Measurements from ENCODE around the gene ABCA2. TPM values are rescaled to one million over a fixed set of nuclear protein-coding genes. Genes with fewer than 3 reads are reported as not detected.

Gene ABCA2
- total RNA-seq, 4 donors from 2014 or later, result 136 to 291 (median 196) TPM

DNA sequence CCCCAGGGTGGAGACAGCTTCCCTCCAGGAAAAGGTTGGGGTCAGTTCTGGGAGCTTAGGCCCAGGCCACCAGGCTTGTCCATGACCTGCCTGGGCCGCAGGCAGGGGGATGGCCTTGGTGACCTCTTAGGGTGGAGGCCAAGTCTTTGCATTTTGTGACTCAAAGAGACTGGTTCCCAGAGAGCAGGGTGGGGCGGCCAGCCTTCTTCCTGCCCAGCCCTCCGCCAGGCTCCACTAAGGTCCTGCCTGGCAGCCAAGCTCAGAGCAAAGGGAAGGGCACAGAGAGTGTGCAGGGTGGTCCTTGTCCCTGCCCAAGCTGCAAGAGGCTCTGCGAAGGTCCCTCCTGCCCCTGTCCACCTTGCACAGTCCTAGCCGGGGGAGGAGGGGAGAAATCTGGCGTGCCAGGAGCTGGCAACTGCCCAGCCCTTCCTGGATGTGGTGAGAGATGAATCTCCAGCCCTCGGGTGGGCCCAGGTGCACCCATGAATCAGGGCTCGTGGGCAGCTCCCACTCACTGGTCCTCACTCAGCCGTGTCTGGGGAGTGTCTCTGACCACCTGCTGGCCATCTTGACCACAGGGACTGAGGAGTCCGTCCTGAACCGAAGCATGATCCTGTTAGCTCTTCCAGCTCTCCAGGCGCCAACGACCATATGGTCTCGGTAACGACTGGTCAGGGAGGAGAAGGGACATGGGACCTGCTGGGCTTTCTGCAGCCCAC lies 53.1 kb downstream of the ABCA2 start:
- peaks cover 0 to 70% (median 7%) of the 10 kb centered on the region in 4 donors for H3K4me1 ChIP-seq
- no peaks in the 10 kb centered on the region for H3K36me3 ChIP-seq
- 65 to 66% methylated on average over 10 to 12 of the region's 15 CpGs for WGBS, 2 donors
- H3K4me3 ChIP-seq, result no peak overlapping the region
- H3K9me3 ChIP-seq, result no peaks in the 10 kb centered on the region
- peak overlapping the region in 3 of 4 donors; percentile 30 to 90 (median 59) for H3K27ac ChIP-seq
- TF ChIP-seq CTCF (IDR thresholded peaks at IDR 0.05) (no peak), EP300 (IDR thresholded peaks at IDR 0.05) (no peak), POLR2A (IDR thresholded peaks at IDR 0.05) (no peak)
- no peaks in the 10 kb centered on the region for H3K27me3 ChIP-seq
- DNase-seq (ENCODE audit: low spot score in 2 of 2), result no peak

- Histone ChIP-seq H3K4me1 (peaks cover 0 to 73% (median 7%) of the 10 kb centered on the region in 4 donors), H3K27ac (peak overlapping the region in 1 of 4 donors; percentile 90), H3K9me3 (no peaks in the 10 kb centered on the region), H3K27me3 (no peaks in the 10 kb centered on the region), H3K36me3 (no peaks in the 10 kb centered on the region), H3K4me3 (no peak overlapping the region)
- no peak for TF ChIP-seq POLR2A (IDR thresholded peaks at IDR 0.05)
- no peak for TF ChIP-seq EP300 (IDR thresholded peaks at IDR 0.05)
- no peak for TF ChIP-seq CTCF (IDR thresholded peaks at IDR 0.05)
- no peak for DNase-seq (ENCODE audit: low spot score in 2 of 2)
- 83 to 90% methylated on average over 21 to 25 of the region's 29 CpGs for WGBS, 2 donors
These were observed 54.1 kb downstream of the ABCA2 start for GRCh38 chr9:136973618-136974617.

GRCh38 chr9:136972743-136973142 lies 55.3 kb downstream of the ABCA2 start:
- no peak for DNase-seq (ENCODE audit: low spot score in 2 of 2)
- WGBS, 2 donors, result 54 to 57% methylated on average over 11 to 13 of the region's 13 CpGs

DNA sequence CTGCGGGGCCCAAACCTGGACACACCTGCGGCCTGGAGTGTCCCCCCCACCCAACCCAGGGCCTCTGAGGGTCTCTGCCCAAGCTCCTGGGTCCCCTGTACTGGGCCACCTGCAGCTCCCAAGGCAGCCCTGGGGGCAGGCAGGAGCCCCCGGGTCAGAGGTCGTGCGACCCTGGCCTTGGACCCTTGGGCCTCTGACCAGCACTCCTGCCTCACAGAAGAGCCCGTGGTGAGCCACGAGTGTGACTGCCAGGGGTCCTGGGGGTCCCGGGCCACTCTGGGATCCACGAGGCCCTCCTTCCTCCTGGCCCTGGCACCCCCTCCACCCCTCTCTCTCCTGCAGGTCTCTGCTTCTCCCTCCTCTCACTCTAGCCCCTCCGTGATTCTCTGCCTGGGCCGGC lies 55.7 kb downstream of the ABCA2 start:
- WGBS, 2 donors, result 48 to 73% methylated on average over 6 of the region's 11 CpGs
- no peak for TF ChIP-seq EP300 (IDR thresholded peaks at IDR 0.05)
- no peak for TF ChIP-seq POLR2A (IDR thresholded peaks at IDR 0.05)
- TF ChIP-seq CTCF (IDR thresholded peaks at IDR 0.05), result no peak

More at GRCh38 chr9:136972743-136973142, 55.3 kb downstream of the ABCA2 start:
- no peaks in the 10 kb centered on the region for H3K9me3 ChIP-seq
- TF ChIP-seq EP300 (IDR thresholded peaks at IDR 0.05), result no peak
- no peak for TF ChIP-seq POLR2A (IDR thresholded peaks at IDR 0.05)
- no peak for TF ChIP-seq CTCF (IDR thresholded peaks at IDR 0.05)
- H3K27me3 ChIP-seq, result no peaks in the 10 kb centered on the region
- H3K36me3 ChIP-seq, result no peaks in the 10 kb centered on the region
- H3K4me1 ChIP-seq, result peaks cover 0 to 66% (median 6%) of the 10 kb centered on the region in 4 donors
- no peak overlapping the region for H3K4me3 ChIP-seq
- H3K27ac ChIP-seq, result peak overlapping the region in 1 of 4 donors; percentile 90

More for the DNA sequence above, 55.7 kb downstream of the ABCA2 start:
- Histone ChIP-seq H3K27me3 (no peaks in the 10 kb centered on the region), H3K27ac (peak overlapping the region in 1 of 4 donors; percentile 90), H3K4me3 (no peak overlapping the region), H3K9me3 (no peaks in the 10 kb centered on the region), H3K4me1 (peaks cover 0 to 62% (median 4%) of the 10 kb centered on the region in 4 donors), H3K36me3 (no peaks in the 10 kb centered on the region)
- DNase-seq (ENCODE audit: low spot score in 2 of 2), result no peak
